GM19468 (cell line): ENCODE measurements around the gene C7orf57.
"Not testable (repeated sequence)": the region's sequence is repeated elsewhere in the genome, so short reads cannot be mapped to it uniquely, and the experiment has no call there.

Experiments
- ATAC-seq: cut with Tn5 transposase; IDR thresholded peaks from one replicate; pipeline ENCODE4 v1.9.1; 2021; ENCODE audit warnings: mild to moderate bottlenecking, moderate library complexity, moderate number of reproducible peaks; ENCODE audit not compliant: unreplicated experiment; ENCODE audit errors: extremely low read depth

The C7orf57 gene

DNA sequence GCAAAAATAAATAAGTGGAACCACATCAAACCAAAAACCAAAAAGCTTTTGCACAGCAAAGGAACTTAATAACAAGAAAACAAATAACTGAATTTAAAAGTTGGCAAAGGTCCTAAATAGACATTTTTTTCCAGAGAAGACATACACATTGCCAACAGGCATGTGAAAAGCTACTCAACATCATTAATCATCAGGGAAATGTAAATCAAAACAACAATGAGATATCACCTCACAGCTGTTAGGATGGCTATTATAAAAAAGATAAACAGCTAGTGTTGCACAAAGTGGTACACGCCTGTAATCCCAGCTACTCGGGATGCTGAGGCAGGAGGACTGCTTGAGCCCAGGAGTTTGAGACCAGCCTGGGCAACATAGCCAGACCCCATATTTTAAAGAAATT lies 4.2 kb upstream of the C7orf57 start:
- ATAC-seq = no peak

DNA sequence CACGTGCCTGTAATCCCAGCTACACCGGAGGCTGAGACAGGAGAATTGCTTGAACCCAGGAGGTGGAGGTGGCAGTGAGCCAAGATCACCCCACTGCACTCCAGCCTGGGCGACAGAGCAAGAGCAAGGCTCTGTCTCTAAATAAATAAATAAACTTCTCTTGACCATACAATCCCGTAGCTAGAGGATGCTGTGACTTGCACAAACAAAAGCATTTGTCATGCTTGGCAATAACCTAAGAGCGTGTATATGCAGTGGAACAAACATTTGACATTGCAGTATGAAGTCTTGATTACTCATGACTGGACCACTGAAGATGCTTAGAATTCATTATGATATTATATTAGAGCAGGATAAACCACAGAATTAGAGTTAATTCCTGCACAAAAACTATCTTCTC lies 1.4 kb upstream of the C7orf57 start:
- no peak for ATAC-seq

GRCh38 chr7:48035967-48036478 lies 680 bp downstream of the C7orf57 start:
- ATAC-seq = no peak

GRCh38 chr7:48038815-48039506 lies 3.6 kb downstream of the C7orf57 start:
- no peak for ATAC-seq

DNA sequence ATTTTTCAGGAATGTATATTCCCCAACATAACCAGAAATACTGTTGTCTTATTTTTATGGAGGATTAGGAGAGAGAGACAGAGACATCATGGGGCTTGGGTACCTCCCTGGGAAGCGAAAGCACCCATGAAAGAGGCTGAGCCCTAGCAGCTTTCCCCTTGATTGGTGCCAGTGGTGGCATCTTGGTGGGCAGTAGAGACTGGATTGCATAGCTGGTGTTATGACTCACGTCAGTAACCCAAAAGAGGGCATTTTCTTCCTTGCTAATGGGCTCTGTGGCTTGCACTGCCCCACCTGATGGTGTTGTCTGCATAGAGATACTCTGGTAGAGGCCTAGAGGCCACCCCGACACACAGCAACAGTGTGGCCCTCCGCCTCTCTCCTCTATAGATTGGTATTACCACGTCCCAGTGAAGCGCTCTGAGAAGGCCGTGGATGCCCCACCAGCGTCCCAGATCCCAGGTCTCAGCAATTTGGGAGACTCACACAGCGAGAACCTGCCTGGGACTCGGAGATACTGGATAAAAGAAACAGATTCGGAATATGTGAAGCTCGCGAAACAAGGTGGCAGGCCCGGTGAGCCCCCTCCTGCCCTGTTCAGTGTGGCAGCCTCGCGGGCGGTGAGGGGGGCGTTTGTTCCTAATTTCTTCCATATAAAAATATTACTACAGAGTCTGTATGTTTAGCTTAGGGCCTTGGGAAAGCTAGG lies 5.8 kb downstream of the C7orf57 start:
- no peak for ATAC-seq

- ATAC-seq = no peak
Observed at GRCh38 chr7:48041653-48041970, 6.3 kb downstream of the C7orf57 start.

DNA sequence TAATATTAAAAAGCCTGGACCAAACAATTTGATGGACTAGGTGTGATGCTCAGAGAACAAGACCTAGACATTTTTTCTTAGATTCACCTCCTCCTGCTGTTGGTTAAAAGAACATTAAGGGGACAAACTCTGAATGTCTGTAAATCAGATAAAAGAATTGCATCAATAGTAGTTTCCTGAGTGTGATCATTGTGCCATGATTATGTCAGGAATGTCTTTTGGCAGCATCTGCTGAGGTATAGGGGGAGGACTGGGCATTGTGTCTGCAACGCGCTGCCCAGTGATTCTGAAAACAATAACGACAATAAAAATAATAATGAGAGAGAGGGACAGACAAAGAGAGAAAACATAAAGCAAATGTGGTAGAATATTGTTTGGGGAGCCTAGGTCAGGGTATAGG lies 6.9 kb downstream of the C7orf57 start:
- ATAC-seq = no peak

DNA sequence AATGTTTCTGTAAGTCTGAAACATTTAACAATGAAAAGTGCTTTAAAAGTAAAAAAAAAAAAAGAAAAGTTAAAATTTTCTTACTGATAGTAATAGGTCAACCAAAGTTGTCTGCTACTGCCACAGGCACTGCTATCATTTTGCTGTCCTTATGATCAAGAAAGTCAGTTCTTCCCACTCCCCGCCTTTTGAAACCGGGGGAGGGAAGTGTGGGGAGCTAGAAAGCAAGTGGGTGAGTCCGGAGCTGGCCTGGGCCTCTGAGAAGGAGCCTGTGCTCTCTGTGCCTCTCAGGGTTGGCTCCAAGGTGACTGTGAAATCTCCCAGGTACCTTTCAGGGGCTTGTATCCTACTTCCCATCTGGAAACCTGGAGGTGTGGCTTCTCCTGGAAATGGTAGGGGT lies 7.3 kb downstream of the C7orf57 start:
- ATAC-seq = no peak

DNA sequence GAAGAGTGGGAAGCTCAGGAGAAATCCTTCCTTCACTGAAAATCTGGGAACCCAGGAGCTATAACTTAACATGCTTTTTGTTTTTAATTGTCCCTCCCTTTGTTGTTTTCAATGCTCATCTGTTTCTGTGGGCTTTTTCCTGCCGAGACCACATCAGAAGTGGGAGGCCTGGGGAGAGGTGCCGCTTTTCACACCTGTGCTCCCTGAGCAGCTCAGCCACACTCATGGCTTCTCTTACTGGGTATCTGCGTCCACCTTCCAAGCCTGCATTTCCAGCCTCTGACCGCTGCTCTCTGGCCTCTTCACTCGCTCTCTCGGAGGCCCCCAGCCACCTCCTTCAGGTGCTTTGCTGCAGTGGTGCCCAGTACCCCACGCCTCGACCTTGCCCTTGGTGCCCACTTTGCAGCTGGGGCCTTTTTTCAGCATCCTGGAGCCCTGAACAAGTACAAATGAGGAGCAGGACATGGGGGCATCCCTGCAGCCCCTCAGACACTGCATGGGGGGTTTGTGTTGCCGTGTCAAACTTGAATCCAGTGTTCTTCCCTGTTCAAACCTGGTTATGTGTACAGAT lies 9.9 kb downstream of the C7orf57 start:
- no peak for ATAC-seq

DNA sequence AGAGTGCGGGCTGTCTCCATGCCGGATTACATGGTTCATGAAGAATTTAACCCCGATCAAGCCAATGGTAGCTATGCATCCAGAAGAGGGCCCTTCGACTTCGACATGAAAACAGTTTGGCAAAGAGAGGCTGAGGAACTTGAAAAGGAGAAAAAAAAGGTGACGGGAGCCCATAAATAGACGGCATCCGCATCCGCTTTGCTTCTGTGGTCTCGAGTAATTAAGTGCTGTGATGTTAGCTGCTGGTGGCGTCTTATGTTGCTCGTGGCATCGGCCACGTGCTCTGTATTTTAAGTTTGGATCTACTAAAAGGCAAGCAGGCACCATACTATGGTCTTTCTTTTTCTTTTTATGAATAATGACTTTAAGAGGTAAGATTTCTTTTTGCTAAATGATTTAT lies 11.1 kb downstream of the C7orf57 start:
- ATAC-seq = no peak

GRCh38 chr7:48048113-48048512 lies 12.8 kb downstream of the C7orf57 start:
- no peak for ATAC-seq

DNA sequence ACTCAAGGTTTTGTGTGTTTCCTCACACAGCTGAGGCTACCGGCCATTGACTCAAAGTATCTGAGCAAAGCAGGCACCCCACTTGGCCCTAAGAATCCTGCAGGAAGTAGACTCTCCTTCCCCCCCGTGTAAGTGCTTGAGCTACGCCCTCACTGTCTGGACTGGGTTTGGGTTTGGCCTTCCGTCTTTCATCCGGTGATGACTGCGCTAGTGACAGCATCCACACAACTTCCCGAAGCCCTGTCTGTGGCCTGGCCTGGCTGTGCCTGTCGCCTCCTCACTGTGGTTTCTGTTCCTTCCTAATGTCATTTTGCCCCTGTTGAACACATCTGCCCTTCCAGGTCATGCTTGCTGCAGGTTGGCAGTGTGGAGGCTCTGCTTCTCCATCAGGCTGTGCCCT lies 14.5 kb downstream of the C7orf57 start:
- no peak for ATAC-seq

DNA sequence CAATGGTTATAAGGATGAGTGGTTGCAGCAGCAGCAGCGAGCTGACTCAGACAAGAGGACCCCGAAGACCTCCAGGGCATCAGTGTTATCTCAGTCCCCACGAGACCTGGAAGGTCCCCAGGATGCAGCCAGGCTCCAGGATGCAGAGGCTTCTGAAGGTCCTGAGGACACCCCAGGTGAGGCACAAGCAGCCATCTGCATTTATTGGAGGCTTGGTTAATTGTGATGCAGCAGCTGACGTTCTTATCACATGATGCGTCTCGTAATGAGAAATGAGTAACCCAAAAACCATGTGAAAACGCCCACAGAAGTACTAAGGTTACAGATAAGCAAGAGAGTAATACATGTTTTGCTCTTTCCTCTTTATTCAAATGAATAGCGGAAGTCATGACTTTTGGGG lies 17.4 kb downstream of the C7orf57 start:
- ATAC-seq = no peak

GRCh38 chr7:48053736-48054135 lies 18.4 kb downstream of the C7orf57 start:
- ATAC-seq = no peak

DNA sequence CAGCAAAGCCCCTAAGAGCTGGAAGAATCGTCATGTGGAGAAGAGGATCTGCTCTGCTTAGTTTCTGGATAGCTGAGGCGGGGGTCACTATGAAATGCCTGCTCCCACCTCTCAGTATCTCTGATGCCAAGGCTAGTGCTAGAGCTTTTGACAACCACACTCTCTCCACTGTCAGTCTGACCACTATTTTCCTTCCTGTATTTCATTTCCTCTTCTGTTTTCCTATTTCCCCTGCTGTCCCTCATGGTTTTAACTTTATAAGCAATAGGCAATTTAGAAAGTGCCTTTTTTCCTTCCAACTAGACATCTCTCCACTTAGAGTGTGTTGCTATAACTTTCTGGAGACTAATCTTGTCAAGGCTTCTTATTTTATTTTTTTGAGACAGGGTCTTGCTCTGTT lies 23.6 kb downstream of the C7orf57 start:
- no peak for ATAC-seq

- no peak for ATAC-seq
Observed at GRCh38 chr7:48059706-48060105, 24.4 kb downstream of the C7orf57 start.

GRCh38 chr7:48063985-48064384 lies 28.6 kb downstream of the C7orf57 start:
- no peak for ATAC-seq

DNA sequence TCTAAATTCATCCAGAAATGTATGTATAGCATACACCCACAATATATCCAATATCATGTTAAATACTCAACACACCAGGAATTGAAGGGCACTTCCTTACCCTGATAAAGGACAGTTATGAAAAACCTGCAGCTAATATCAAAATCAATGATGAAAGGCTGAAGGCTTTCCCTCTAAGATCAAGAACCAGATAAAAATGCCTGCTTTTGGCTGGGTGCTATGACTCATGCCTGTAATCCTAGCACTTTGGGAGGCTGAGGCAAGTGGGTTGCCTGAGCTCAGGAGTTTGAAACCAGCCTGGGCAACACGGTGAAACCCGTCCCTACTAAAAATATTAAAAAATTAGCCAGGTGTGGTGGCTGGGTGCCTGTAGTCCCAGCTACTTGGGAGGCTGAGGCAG lies 32.1 kb downstream of the C7orf57 start:
- no peak for ATAC-seq

DNA sequence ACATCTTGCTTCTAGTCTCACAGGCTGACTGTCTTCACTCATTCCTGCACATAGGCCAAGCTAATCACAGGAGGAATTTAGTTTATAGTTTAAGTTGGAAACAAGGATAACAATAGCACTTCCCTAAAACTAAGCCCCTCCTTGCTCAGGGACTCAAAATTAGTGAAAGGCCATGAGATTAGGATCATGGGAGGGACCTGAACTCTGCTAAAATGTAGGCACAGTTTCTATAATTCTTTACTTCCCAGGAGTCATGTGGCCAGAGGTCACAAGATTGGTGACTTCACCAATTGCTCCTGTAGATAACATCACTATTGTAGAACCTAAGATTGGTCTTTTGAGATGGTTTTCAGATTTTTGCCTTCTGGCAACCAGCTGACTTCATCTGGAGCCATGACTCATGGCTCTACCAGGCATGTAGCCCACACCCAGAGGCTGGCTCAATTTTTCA lies 38.9 kb downstream of the C7orf57 start:
- ATAC-seq = no peak

GRCh38 chr7:48077423-48077822 lies 42.1 kb downstream of the C7orf57 start:
- no peak for ATAC-seq

DNA sequence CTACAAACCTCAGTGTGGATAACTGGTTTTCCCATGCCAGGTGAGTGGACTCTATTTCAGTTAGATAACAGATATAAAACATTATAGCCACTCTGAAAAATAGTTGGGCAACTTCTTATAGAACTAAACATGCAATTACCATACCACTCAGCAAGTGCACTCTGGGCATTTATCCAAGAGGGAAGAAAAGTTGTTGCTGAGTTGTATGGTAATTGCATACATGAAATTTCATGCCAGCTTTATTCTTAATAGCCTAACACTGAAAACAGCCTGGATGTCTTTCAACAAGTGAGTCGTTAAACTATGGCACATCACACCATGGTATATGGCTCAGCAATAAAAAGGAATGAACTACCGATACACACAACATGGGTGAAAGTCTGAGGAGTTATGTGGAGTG lies 43.1 kb downstream of the C7orf57 start:
- no peak for ATAC-seq

- not testable (repeated sequence) for ATAC-seq
Observed at GRCh38 chr7:48082378-48082777, 47.0 kb downstream of the C7orf57 start.
